ENCODE results near the gene NFAM1. TPM values are rescaled to one million over a fixed set of nuclear protein-coding genes. Genes with fewer than 3 reads are reported as not detected.

Gene NFAM1
- total and polyA plus RNA-seq, 4 donors: 0.36 to 3.8 (median 2.6) TPM

GRCh38 chr22:42472671-42473070 is 40.5 kb upstream of the NFAM1 start:
- 90% methylated on average over 8 of the region's 8 CpGs for WGBS

GRCh38 chr22:42471441-42471840 is 39.2 kb upstream of the NFAM1 start:
- H3K36me3 ChIP-seq (ENCODE audit: control insufficient read depth in 4 of 4, insufficient read depth in 3 of 4, low read depth in 1 of 4, low read length in 3 of 4): no peaks in the 10 kb centered on the region
- TF ChIP-seq RXRA (IDR thresholded peaks at IDR 0.05): no peak
- H3K9me3 ChIP-seq (ENCODE audit: control insufficient read depth in 4 of 4, low read length in 3 of 4): no peaks in the 10 kb centered on the region
- H3K27me3 ChIP-seq (ENCODE audit: control insufficient read depth in 4 of 4, insufficient read depth in 4 of 4, low read length in 3 of 4): no peaks in the 10 kb centered on the region
- no peaks in the 10 kb centered on the region for H3K4me1 ChIP-seq (ENCODE audit: control insufficient read depth in 4 of 4, insufficient read depth in 4 of 4, low read length in 3 of 4)
- DNase-seq (ENCODE audit: low spot score): no peak
- no peak overlapping the region for H3K4me3 ChIP-seq (ENCODE audit: low read depth in 1 of 3, low read length in 3 of 3)
- WGBS: 81% methylated on average over 1 of the region's 1 CpG
- no peak overlapping the region for H3K27ac ChIP-seq (ENCODE audit: low read depth in 1 of 2, low read length in 2 of 2)
- no peak overlapping the region for H3K9ac ChIP-seq (ENCODE audit: low read depth in 1 of 2, low read length in 2 of 2)

More at GRCh38 chr22:42472671-42473070, 40.5 kb upstream of the NFAM1 start:
- Histone ChIP-seq H3K4me3 (ENCODE audit: low read depth in 1 of 3, low read length in 3 of 3) (no peak overlapping the region), H3K9ac (ENCODE audit: low read depth in 1 of 2, low read length in 2 of 2) (no peak overlapping the region), H3K27ac (ENCODE audit: low read depth in 1 of 2, low read length in 2 of 2) (no peak overlapping the region), H3K4me1 (ENCODE audit: control insufficient read depth in 4 of 4, insufficient read depth in 4 of 4, low read length in 3 of 4) (no peaks in the 10 kb centered on the region), H3K27me3 (ENCODE audit: control insufficient read depth in 4 of 4, insufficient read depth in 4 of 4, low read length in 3 of 4) (no peaks in the 10 kb centered on the region), H3K36me3 (ENCODE audit: control insufficient read depth in 4 of 4, insufficient read depth in 3 of 4, low read depth in 1 of 4, low read length in 3 of 4) (no peaks in the 10 kb centered on the region), H3K9me3 (ENCODE audit: control insufficient read depth in 4 of 4, low read length in 3 of 4) (no peaks in the 10 kb centered on the region)
- TF ChIP-seq RXRA (IDR thresholded peaks at IDR 0.05) (no peak), NR2F2 (IDR thresholded peaks at IDR 0.05) (no peak), ATF3 (IDR thresholded peaks at IDR 0.05) (no peak), FOXA2 (IDR thresholded peaks at IDR 0.05) (no peak), REST (IDR thresholded peaks at IDR 0.05) (no peak), CTCF (IDR thresholded peaks at IDR 0.05; ENCODE audit: low read depth, low read length, missing input control) (no peak)
- DNase-seq (ENCODE audit: low spot score): no peak

GRCh38 chr22:42470366-42471082 is 38.3 kb upstream of the NFAM1 start:
- Histone ChIP-seq H3K9me3 (ENCODE audit: control insufficient read depth in 4 of 4, low read length in 3 of 4) (no peaks in the 10 kb centered on the region), H3K27me3 (ENCODE audit: control insufficient read depth in 4 of 4, insufficient read depth in 4 of 4, low read length in 3 of 4) (no peaks in the 10 kb centered on the region), H3K36me3 (ENCODE audit: control insufficient read depth in 4 of 4, insufficient read depth in 3 of 4, low read depth in 1 of 4, low read length in 3 of 4) (no peaks in the 10 kb centered on the region), H3K4me3 (ENCODE audit: low read depth in 1 of 3, low read length in 3 of 3) (no peak overlapping the region), H3K4me1 (ENCODE audit: control insufficient read depth in 4 of 4, insufficient read depth in 4 of 4, low read length in 3 of 4) (no peaks in the 10 kb centered on the region), H3K9ac (ENCODE audit: low read depth in 1 of 2, low read length in 2 of 2) (no peak overlapping the region), H3K27ac (ENCODE audit: low read depth in 1 of 2, low read length in 2 of 2) (no peak overlapping the region)
- WGBS: 55% methylated on average over 4 of the region's 4 CpGs
- no peak for DNase-seq (ENCODE audit: low spot score)
- TF ChIP-seq NR2F2 (IDR thresholded peaks at IDR 0.05) (no peak), FOXA1 (IDR thresholded peaks at IDR 0.05) (no peak), FOXA2 (IDR thresholded peaks at IDR 0.05) (no peak), TAF1 (conservative IDR thresholded peaks at IDR 0.05) (no peak), YY1 (IDR thresholded peaks at IDR 0.05) (no peak), HNF4A (conservative IDR thresholded peaks at IDR 0.05) (no peak), RXRA (IDR thresholded peaks at IDR 0.05) (no peak), SP1 (IDR thresholded peaks at IDR 0.05) (no peak), JUND (IDR thresholded peaks at IDR 0.05) (no peak), REST (IDR thresholded peaks at IDR 0.05) (no peak), MAX (IDR thresholded peaks at IDR 0.05) (no peak), GABPA (IDR thresholded peaks at IDR 0.05 in 1 of 2, conservative IDR thresholded peaks at IDR 0.05 in 1 of 2) (no peak), ZBTB33 (IDR thresholded peaks at IDR 0.05) (no peak)

Data from liver (tissue), 9 donors.